Measurements from ENCODE around the gene PNLIPRP1.

PNLIPRP1 gene

GRCh38 chr10:116590590-116591444 lies at the start of gene PNLIPRP1:
PNLIPRP1 (plus strand) TSS chr10:116590959; CDS start chr10:116591130, 171 bp downstream.
- no peak for DNase-seq

DNA sequence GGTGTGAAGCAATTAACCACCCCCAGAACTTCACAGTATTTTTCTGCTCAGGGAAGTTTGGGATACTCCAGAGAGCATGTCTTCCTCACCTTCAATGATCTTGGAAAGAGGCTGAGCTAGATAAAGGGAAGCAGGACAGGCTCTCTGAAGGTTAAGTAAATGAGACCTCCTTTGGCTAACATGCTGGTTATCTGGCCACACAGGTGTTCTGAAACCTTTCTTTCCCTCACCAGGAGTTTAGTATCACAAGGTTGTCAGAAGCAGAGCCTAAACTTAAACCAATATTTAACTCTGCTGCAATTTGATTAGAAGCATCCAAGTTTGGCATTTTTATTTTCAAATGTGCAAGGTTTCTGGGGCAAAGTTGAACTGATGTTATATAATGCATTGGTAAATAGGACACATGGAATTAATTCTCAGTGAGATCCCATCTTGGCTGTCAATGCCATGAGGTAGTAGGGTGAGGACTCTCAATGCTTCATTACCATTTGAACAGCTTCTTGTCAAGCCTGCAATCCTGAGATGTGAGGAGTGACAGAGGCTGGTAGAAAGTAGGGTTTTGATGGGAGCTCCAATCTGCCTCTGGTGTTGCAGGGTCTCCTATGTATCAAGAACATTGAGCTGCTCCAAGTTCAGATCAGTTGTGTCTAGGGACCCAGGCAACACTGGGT lies 48.6 kb upstream of the PNLIPRP1 start:
- no peak for DNase-seq

GRCh38 chr10:116545122-116545521 lies 45.6 kb upstream of the PNLIPRP1 start:
- no peak for DNase-seq

- DNase-seq, result no peak
Measured at GRCh38 chr10:116545756-116546155, 45.0 kb upstream of the PNLIPRP1 start, which contains the start of gene PNLIP. PNLIP (plus strand) TSS chr10:116545931; CDS start chr10:116546093, 162 bp downstream.

- DNase-seq, result no peak
Measured at GRCh38 chr10:116548301-116548700, 42.5 kb upstream of the PNLIPRP1 start.

DNA sequence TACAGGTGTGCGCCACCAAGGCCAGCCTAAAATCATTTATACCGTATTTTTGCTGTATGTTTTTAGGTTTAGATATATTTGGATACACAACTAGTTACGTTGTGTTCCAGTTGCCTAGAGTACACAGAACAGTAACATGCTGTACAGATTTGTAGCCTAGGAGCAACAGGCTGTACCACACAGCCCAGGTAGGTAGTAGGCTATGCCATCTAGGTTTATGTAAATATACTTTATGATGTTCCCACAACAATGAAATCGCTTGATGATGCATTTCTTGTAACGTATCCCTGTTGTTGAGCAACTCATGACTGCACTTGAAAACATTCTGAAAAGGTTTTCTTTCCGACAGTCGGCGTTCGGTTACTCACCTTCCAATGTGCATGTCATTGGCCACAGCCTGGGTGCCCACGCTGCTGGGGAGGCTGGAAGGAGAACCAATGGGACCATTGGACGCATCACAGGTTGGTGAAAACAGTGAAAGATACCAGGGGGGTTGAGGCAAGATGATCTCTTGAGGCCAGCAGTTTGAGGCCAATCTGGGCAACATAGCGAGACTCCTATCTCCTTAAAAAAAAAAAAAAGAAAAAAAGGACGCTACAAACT lies 37.3 kb upstream of the PNLIPRP1 start:
- no peak for DNase-seq

DNA sequence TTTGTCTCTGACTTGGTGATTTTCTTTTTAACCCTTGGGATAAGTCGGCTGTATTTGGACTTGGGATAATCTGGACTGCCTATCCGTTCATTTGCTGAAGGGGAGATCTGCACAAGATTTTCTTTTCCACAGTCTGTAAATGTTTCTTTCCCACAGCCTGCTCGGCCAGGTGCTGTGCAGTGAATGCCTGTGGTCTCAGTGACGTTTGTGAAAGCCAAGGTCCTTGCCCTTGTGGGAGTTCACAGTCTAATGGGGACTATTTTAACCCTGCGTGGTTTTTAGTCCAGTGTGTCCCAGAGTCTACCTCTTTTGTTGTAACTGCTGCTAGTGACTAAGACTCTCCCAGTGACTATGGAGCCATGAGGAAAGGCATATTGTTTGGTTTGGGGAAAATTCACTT lies 36.1 kb upstream of the PNLIPRP1 start:
- no peak for DNase-seq

DNA sequence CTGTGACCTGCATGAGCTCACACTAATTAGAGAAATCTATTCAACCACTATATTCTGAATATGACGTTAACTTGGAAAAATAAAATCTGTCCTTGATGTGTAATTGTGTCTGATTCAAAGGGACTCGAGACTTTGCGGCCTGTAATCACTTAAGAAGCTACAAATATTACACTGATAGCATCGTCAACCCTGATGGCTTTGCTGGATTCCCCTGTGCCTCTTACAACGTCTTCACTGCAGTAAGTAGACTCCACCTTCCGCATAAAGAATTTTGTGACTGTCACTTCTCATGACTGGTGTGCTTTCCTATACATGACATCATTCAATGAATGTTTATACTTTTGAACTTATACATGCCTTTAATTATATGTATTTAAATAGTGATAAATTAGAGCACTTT lies 34.9 kb upstream of the PNLIPRP1 start:
- no peak for DNase-seq

DNA sequence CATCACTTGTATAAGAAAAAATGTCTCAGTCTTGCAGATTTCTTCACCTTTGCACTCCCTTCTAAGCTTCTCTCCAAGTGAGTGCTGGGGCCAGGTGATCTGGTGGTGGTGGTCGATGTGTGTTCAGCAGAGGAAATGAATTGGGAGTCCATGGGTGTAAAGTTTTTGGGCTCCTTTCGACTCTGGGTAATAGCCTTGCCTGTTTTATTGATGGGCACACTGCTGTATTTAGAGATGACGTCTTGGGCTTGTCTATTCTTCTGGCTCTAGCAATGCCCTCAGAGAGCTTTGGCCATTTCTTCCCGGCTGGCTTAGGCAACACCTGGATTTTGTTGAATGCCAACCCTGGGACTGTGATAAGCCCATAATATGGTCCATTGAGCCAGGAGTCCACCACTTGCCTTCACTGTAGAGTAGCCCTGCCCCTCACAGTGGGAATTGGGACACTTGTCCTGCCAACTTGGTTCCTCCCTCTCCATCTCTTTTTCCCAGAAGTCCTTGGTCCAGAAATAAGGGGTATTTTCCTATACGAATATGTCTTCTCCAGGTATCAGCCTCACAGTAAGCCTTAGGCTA lies 33.4 kb upstream of the PNLIPRP1 start:
- no peak for DNase-seq

DNA sequence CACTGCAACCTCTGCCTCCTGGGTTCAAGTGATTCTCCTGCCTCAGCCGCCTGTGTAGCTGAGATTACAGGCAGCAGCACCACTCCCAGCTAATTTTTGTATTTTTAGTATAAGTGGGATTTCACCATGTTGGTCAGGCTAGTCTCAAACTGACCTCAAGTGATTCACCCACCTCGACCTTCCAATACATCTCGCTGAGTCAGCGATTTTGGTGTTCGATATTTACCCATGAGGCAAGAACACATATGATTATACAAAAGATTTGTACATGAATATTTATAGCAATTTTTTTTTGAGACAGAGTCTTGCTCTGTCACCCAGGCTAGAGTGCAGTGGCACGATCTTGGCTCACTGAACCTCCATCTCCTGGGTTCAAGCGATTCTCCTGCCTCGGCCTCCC lies 25.2 kb upstream of the PNLIPRP1 start:
- no peak for DNase-seq

GRCh38 chr10:116566932-116567331 lies 23.8 kb upstream of the PNLIPRP1 start:
- DNase-seq, result no peak

DNA sequence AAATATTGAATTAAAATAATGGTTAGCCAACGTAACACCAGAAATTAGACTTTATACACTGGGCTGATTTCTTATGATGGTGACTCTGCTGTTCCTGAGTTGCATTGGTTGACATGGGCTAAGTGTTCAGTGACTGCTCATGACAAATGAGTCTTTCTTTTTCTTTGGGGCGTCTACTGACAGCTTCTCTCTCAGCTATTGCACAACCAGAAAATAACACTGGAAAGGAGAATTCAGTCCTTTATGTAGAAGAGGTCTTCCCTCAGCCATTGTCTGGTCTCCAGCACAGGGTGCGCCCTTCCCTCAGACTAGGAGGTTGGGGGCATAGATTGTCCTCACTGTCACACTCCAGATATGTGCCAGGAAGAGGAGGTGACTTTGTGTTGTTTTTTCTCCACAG lies 23.4 kb upstream of the PNLIPRP1 start:
- DNase-seq, result no peak

GRCh38 chr10:116574797-116575196 lies 16.0 kb upstream of the PNLIPRP1 start:
- no peak for DNase-seq

GRCh38 chr10:116587878-116588591 lies 2.7 kb upstream of the PNLIPRP1 start:
- no peak for DNase-seq

DNA sequence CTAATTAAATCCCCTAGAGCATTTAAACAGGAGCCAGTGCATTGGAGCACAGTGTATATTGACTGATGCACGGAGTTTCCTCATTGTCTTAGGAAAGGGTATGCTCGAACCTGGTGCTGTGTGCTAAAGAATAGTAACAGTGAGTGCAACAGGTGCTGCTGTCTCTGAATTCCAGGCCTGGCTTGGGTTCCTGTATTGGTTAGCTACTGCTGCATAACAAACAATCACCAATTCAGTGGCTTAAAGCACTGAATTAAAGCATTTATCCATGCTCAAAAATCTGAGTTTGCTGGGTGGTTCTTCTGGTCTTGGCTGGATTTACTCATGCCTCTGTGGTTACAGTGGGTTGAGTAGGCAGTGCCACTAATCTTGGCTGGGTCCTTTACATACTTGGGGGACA lies 1.8 kb upstream of the PNLIPRP1 start:
- no peak for DNase-seq

DNA sequence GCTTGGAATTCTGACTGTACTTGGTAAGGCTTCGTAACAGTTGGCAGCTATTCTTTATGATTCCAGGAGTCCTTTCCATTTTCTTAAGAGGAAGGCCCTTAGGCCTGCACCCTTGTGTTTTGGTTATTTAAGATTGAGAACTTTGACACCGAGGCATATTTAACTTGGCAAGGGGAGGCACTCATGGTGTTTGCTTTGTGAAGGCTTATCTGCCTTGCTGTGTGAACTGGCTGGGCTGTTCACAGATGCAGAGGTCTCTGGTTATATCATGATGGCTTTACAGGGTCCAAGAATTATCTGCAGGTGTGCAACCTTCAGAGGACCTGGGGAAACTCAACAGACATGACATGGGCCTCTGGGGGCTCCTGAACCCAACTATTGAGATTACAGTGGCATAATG lies 833 bp upstream of the PNLIPRP1 start:
- DNase-seq, result no peak

DNA sequence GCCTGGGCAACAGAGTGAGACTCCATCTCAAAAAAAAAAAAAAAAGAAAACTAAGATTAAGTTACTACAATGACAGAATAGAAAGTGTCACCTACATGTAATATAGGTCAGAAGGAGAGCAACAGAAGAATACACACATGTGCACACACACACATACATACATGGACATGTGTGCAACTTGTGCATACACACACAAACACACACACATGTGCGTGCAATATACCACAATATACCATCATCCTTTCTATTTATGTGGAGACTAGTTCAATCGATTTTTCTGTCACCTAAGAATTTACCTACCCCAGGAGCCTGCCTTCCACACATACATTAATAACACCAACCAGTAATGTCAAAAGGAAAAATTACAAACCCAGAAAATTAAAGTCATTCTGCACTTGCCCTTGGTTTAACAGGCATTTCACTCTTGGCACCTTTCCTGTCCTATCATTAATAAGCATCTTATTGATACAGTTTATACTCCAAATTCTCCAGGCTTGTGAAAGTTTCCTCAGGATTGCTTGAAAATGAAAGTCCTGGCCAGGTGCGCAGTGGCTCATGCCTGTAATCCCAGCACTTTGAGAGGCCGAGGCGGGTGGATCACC lies 2.5 kb downstream of the PNLIPRP1 start:
- no peak for DNase-seq

DNA sequence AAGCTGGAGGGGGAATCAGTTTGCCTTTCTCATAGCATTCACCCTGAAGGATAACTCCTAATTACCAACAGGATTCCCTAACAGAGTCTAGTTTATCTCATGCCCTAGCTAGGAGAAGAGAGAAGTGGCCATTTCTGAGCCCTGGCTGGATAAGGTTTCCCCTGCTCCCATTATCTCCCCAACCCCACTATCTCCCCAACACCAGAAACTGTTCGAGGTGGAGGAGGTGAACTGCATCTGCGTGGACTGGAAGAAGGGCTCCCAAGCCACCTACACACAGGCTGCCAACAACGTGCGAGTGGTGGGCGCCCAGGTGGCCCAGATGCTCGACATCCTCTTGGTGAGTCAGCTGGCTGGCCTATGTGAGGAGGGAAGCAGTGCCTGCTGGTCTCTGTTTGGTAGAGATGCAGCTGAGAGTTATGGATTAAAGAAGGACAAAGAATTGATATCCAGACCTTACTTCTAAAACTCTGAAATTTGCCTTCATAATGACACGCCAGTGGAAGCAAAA lies 3.8 kb downstream of the PNLIPRP1 start:
- DNase-seq, result no peak

- DNase-seq, result no peak
Measured at GRCh38 chr10:116596062-116596461, 5.3 kb downstream of the PNLIPRP1 start.

- no peak for DNase-seq
Measured at GRCh38 chr10:116597543-116597942, 6.8 kb downstream of the PNLIPRP1 start.

- DNase-seq, result no peak
Measured at GRCh38 chr10:116598329-116598728, 7.6 kb downstream of the PNLIPRP1 start.

GRCh38 chr10:116599991-116600390 lies 9.2 kb downstream of the PNLIPRP1 start:
- DNase-seq, result no peak
